ENCODE measurements around the gene NRSN2.

DNA sequence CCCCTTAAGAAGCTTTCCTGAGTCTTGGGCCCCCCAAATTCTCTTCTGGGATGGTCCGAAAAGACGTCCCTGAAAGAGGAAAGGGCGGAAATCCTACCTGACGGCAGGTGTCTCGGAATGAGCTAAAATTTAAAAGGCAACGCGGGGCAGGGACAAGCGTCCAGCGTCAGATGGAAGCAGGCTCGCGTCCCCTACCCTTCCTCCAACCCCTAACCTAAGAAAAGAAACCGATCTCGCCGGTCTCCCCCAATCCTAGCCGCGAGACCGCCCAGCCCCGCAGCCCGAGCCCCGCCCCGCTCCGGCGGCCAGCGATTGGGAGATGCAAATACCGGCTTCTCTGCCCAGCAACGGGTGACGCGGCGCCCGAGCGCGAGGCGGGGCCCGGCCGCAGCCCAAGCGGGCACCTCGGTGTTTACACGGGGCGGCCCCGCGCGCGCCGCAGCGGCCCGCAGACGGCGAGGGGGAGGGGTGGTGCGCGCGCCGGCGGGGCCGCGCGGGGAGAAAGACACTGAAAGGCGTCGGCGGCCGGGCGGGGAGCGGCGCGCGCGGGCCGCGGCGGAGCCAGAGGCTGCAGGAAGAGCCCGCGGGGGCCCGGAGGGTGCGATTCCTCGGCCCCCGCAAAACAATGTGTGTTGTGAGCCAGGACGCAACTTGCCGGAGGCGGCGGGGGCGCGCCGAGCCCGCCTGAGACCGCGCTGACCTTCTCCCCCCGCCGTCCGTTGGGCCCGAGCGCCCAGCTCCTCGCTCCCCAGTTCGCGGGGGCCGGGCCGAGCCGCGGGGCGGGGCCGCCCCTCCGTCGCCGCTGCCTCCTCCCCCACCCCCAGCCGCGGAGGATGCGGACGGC, 21.6 kb upstream of the NRSN2 start, which contains the start of gene SOX12:
- no peak for TF ChIP-seq MYC (IDR thresholded peaks at IDR 0.05; ENCODE audit: low read depth, low read length)
- TF ChIP-seq, protein P1, sequence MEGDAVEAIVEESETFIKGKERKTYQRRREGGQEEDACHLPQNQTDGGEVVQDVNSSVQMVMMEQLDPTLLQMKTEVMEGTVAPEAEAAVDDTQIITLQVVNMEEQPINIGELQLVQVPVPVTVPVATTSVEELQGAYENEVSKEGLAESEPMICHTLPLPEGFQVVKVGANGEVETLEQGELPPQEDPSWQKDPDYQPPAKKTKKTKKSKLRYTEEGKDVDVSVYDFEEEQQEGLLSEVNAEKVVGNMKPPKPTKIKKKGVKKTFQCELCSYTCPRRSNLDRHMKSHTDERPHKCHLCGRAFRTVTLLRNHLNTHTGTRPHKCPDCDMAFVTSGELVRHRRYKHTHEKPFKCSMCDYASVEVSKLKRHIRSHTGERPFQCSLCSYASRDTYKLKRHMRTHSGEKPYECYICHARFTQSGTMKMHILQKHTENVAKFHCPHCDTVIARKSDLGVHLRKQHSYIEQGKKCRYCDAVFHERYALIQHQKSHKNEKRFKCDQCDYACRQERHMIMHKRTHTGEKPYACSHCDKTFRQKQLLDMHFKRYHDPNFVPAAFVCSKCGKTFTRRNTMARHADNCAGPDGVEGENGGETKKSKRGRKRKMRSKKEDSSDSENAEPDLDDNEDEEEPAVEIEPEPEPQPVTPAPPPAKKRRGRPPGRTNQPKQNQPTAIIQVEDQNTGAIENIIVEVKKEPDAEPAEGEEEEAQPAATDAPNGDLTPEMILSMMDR (IDR thresholded peaks at IDR 0.05; ENCODE audit: extremely low read depth in 1 of 2, insufficient read depth in 1 of 2, low read depth in 1 of 2, low read length in 2 of 2) = no peak
- TF ChIP-seq POLR2A (IDR thresholded peaks at IDR 0.05; ENCODE audit: low read depth, low read length) = peak; percentile 27
- TF ChIP-seq JUN (IDR thresholded peaks at IDR 0.05; ENCODE audit: borderline replicate concordance, insufficient read depth, insufficient read length, low read depth) = no peak
- TF ChIP-seq, protein P2, sequence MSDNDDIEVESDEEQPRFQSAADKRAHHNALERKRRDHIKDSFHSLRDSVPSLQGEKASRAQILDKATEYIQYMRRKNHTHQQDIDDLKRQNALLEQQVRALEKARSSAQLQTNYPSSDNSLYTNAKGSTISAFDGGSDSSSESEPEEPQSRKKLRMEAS (IDR thresholded peaks at IDR 0.05; ENCODE audit: insufficient read depth, insufficient read length) = no peak
- no peak for TF ChIP-seq EZH2 (IDR thresholded peaks at IDR 0.05; ENCODE audit: borderline replicate concordance, low read depth, low read length, severe bottlenecking)
- peak; percentile 49 for TF ChIP-seq POLR2AphosphoS5 (IDR thresholded peaks at IDR 0.05; ENCODE audit: insufficient read depth, low read depth, low read length)
- TF ChIP-seq GATA2 (IDR thresholded peaks at IDR 0.05; ENCODE audit: insufficient read depth, insufficient read length, low read depth, low read length) = no peak
- TF ChIP-seq FOS (IDR thresholded peaks at IDR 0.05; ENCODE audit: borderline replicate concordance, insufficient read depth, low read length) = no peak
